Body of pancreas (tissue), 4 donors: ENCODE measurements around the gene KMO. TPM values are rescaled to one million over a fixed set of nuclear protein-coding genes. Genes with fewer than 3 reads are reported as not detected.

Source experiments
- ATAC-seq: fragments of 150-250 bp; one replicate; pipeline ENCODE4 v1.9.1; 2016
- DNase-seq, 4 donors: peaks; one replicate each; pipeline ENCODE4 v3.0.0-alpha.2; 2019
- H3K27ac ChIP-seq, 4 donors: fragments of 200-600 bp; sonication (generic); 1 replicate in 3 of 4; 2 replicates in 1 of 4; pipeline versions ENCODE4 v1.5.1 to v1.6.1; 2016 to 2019; ENCODE audit warnings: mild to moderate bottlenecking in 1 of 4, mixed read lengths in 1 of 4, moderate library complexity in 1 of 4
- H3K27me3 ChIP-seq, 2 donors: fragments of 200-600 bp; sonication (generic); one replicate each; pipeline ENCODE4 v1.6.0; 2016; ENCODE audit warnings: mild to moderate bottlenecking in 1 of 2
- H3K36me3 ChIP-seq, 2 donors: fragments of 200-600 bp; sonication (generic); replicated peaks in 1 of 2; 2 replicates each; pipeline ENCODE4 v1.5.1; 2016; ENCODE audit warnings: low read depth in 2 of 2; ENCODE audit not compliant: insufficient read depth in 1 of 2
- H3K4me1 ChIP-seq: fragments of 200-600 bp; sonication (generic); one replicate; pipeline ENCODE4 v1.6.0; 2016
- H3K4me3 ChIP-seq, 2 donors: fragments of 200-600 bp; sonication (generic); 1 replicate in 1 of 2; 2 replicates in 1 of 2; pipeline ENCODE4 v1.5.1; 2016 to 2019
- H3K9me3 ChIP-seq, 3 donors: fragments of 200-600 bp; sonication (generic); 1 replicate in 2 of 3; 2 replicates in 1 of 3; pipeline ENCODE4 v1.5.1; 2016
- CTCF ChIP-seq, 7 experiments: fragments of 450-650 bp in 4 of 7; fragments of 200-600 bp in 3 of 7; sonication (generic) in 3 of 7; IDR thresholded peaks; one replicate each; pipeline ENCODE4 v1.5.1; 2016 to 2019; ENCODE audit warnings: antibody characterized with exemption in 7 of 7
- POLR2A ChIP-seq, 3 donors: fragments of 450-650 bp; IDR thresholded peaks; one replicate each; pipeline ENCODE4 v1.6.1; 2016; ENCODE audit warnings: antibody characterized with exemption in 3 of 3, mild to moderate bottlenecking in 2 of 3
- WGBS, 2 donors: methylation state at CpG; one replicate each; pipeline ENCODE4 v1.1.5; 2017; 5-methylcytosine and 5-hydroxymethylcytosine counted together
- intact Hi-C: fragments of 100-400 bp; cut with DNase I; formaldehyde crosslinking; loops from one replicate; pipeline ENCODE4 v1.15.1; 2023
- total RNA-seq, 2 donors: library from RNA; depleted of rRNA; stranded (reverse); fragments of >200 nt; gene quantifications; one replicate each; pipeline ENCODE4 v1.1.0, GENCODE V29; 2016

The KMO gene
- total RNA-seq, 2 donors from 2014 or later: 1.3 to 3.6 TPM

GRCh38 chr1:241495741-241496140 is 36.4 kb upstream of the KMO start:
- no peak for ATAC-seq
- 98 to 99% methylated on average over 4 to 5 of the region's 5 CpGs for WGBS, 2 donors
- H3K4me3 ChIP-seq: no peak overlapping the region
- H3K4me1 ChIP-seq: no peaks in the 10 kb centered on the region
- H3K27ac ChIP-seq: no peak overlapping the region
- no peak for TF ChIP-seq POLR2A (IDR thresholded peaks at IDR 0.05)
- no peak for TF ChIP-seq CTCF (IDR thresholded peaks at IDR 0.05)
- peaks cover 0 to 10% of the 10 kb centered on the region in 2 donors for H3K36me3 ChIP-seq
- DNase-seq: no peak
- H3K9me3 ChIP-seq: no peaks in the 10 kb centered on the region
- H3K27me3 ChIP-seq: no peaks in the 10 kb centered on the region
- intact Hi-C loops: no loop called here

DNA sequence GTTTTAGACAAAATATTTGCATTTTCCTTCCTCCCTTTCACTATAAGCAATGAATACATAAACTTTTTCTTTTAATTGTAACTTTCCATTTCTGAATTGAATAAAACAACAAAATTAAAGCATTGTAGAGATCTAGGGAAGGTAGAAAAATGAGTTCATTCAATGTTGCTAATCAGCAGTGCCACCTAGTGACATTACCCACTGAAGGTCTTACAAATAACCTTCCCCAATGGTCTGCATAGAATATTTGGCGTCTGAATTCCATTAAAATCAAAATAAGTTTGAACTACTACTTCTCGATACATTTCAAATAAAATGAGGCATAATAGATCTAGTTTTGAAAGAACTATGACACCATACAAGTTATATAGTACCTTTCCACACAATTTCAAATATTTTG is 32.3 kb upstream of the KMO start:
- Histone ChIP-seq H3K4me1 (no peaks in the 10 kb centered on the region), H3K9me3 (no peaks in the 10 kb centered on the region), H3K27me3 (no peaks in the 10 kb centered on the region), H3K36me3 (peaks cover 0 to 20% of the 10 kb centered on the region in 2 donors), H3K27ac (no peak overlapping the region), H3K4me3 (no peak overlapping the region)
- ATAC-seq (no peak), DNase-seq (no peak)
- 78 to 79% methylated on average over 2 of the region's 2 CpGs for WGBS, 2 donors
- peak in 5 of 7 experiments; percentile 22 to 39 (median 27) for TF ChIP-seq CTCF (IDR thresholded peaks at IDR 0.05)
- no peak for TF ChIP-seq POLR2A (IDR thresholded peaks at IDR 0.05)
- intact Hi-C loops: no loop called here

DNA sequence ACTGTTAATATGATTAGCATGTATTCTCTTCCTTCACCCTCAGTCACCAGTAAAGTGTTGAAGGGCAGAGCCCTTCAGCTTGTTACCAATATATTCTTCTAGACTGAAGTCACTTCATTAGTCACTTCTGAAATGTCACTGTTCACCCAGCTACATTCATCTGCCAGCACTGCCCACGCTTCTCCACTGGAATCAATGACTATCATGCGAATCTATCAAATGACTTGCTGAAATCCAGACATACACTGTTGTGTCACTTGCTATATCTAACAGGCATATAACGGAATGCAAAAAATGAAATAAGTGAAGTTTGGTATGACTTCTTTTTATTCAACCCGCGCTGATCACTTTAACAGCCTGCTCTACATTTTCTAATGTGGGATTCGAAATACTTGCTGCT is 28.7 kb upstream of the KMO start:
- no peaks in the 10 kb centered on the region for H3K27me3 ChIP-seq
- H3K4me3 ChIP-seq: no peak overlapping the region
- ATAC-seq (no peak), DNase-seq (no peak)
- intact Hi-C loops: no loop called here
- H3K9me3 ChIP-seq: no peaks in the 10 kb centered on the region
- H3K4me1 ChIP-seq: no peaks in the 10 kb centered on the region
- peaks cover 0 to 26% of the 10 kb centered on the region in 2 donors for H3K36me3 ChIP-seq
- TF ChIP-seq CTCF (IDR thresholded peaks at IDR 0.05) (no peak), POLR2A (IDR thresholded peaks at IDR 0.05) (no peak)
- 92 to 93% methylated on average over 6 of the region's 6 CpGs for WGBS, 2 donors
- H3K27ac ChIP-seq: no peak overlapping the region

DNA sequence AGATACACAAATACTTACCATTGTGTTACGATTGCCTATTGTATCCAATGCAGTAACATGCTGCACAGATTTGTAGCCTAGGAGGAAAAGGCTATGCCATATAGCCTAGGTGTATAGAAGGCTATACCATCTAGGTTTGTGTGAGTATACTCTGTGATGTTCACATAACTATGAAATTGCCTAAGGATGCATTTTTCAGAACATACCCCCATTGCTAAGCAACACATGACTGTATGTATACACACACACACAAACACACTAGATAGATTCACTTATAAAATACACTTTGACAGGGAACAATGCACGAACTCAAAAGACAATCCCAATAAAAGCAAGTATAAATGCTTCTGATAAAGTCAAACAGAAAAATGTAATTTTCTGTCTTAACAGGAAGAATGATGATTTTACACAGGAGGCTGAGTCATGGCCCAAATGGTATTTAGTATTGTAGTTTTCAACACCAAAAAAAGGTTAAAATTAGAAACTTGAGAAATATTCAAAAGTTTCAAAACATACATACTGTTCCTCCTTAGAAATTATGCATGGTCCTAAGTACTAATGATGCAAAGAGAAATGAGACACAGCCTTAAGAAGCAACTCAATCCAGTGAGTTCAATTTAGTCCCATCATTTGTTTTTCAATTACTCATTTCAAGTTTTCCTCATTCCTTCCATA is 24.9 kb upstream of the KMO start:
- Histone ChIP-seq H3K4me1 (no peaks in the 10 kb centered on the region), H3K27ac (no peak overlapping the region), H3K27me3 (no peaks in the 10 kb centered on the region), H3K4me3 (no peak overlapping the region), H3K9me3 (no peaks in the 10 kb centered on the region), H3K36me3 (peaks cover 0 to 37% of the 10 kb centered on the region in 2 donors)
- TF ChIP-seq POLR2A (IDR thresholded peaks at IDR 0.05): no peak
- no peak for TF ChIP-seq CTCF (IDR thresholded peaks at IDR 0.05)
- ATAC-seq (no peak), DNase-seq (no peak)
- 73 to 85% methylated on average over 2 of the region's 2 CpGs for WGBS, 2 donors
- intact Hi-C loops: no loop called here

DNA sequence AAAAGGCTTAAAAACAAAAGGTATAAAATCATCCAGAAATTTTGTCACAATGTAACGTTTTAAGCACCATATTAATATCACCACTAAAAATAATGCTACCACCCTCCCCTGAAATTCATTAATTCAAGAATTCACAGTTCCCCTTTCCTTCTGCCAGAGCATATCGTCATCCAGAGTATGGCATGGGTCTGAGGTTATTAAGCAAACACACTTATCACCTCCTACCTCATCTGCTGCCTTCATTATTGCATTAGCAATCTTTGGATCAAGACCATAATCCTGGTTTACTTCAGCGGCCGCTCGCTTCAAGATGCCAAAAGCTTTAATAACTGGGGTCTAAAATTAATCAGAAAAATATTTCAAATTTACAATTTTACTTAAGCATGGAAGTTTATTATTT is 18.8 kb upstream of the KMO start:
- peaks cover 5% of the 10 kb centered on the region for H3K4me1 ChIP-seq
- peaks cover 0 to 16% of the 10 kb centered on the region in 2 donors for H3K36me3 ChIP-seq
- no peak for DNase-seq
- ATAC-seq: no peak
- H3K27ac ChIP-seq: no peak overlapping the region
- TF ChIP-seq CTCF (IDR thresholded peaks at IDR 0.05) (no peak), POLR2A (IDR thresholded peaks at IDR 0.05) (no peak)
- WGBS, 2 donors: 67 to 81% methylated on average over 5 of the region's 5 CpGs
- no peak overlapping the region for H3K4me3 ChIP-seq
- H3K27me3 ChIP-seq: no peaks in the 10 kb centered on the region
- intact Hi-C loops: no loop called here
- H3K9me3 ChIP-seq: no peaks in the 10 kb centered on the region
